Loucy (cell line): ENCODE results near the gene AFF4.

Experiments
- CTCF ChIP-seq: fragments of 200-600 bp; sonication (generic); conservative IDR thresholded peaks from 2 replicates; pipeline ENCODE4 v1.5.1; 2014; ENCODE audit warnings: mild to moderate bottlenecking, antibody characterized with exemption, low read length
- EZH2phosphoT487 ChIP-seq: fragments of 200-600 bp; IDR thresholded peaks from 2 replicates; pipeline ENCODE4 v1.6.1; 2018; ENCODE audit warnings: antibody characterized with exemption, mild to moderate bottlenecking, moderate library complexity, borderline replicate concordance

- TF ChIP-seq CTCF: no peak
- TF ChIP-seq EZH2phosphoT487: no peak
Observed at GRCh38 chr5:132951897-132952296, 11.5 kb downstream of the AFF4 start.
